Neuronal stem cell (in vitro differentiated cells): Measurements from ENCODE around the gene TEX48.

Experiments used
- DNase-seq: peaks from one replicate; pipeline ENCODE4 v3.0.0-alpha.2; 2013; ENCODE audit warnings: low spot score
- H2AFZ ChIP-seq: one replicate; pipeline ENCODE4 v1.6.1; 2013; ENCODE audit warnings: mild to moderate bottlenecking, low read length, inconsistent platforms
- H2AK5ac ChIP-seq: 2 replicates; pipeline ENCODE4 v1.6.1; 2013; ENCODE audit warnings: low read depth, mild to moderate bottlenecking, inconsistent platforms, low read length, moderate library complexity, mixed read lengths
- H2BK120ac ChIP-seq: 2 replicates; pipeline ENCODE4 v1.6.1; 2013; ENCODE audit warnings: low read depth, mild to moderate bottlenecking, inconsistent platforms, low read length, moderate library complexity, mixed read lengths
- H2BK12ac ChIP-seq: one replicate; pipeline ENCODE4 v1.6.1; 2013; ENCODE audit warnings: low read length, inconsistent platforms
- H2BK15ac ChIP-seq: 2 replicates; pipeline ENCODE4 v1.6.1; 2013; ENCODE audit warnings: mild to moderate bottlenecking, low read length, inconsistent platforms, mixed read lengths
- H2BK5ac ChIP-seq: one replicate; pipeline ENCODE4 v1.6.1; 2013; ENCODE audit warnings: inconsistent platforms, mild to moderate bottlenecking, low read length, moderate library complexity
- H3K14ac ChIP-seq: one replicate; pipeline ENCODE4 v1.6.1; 2013; ENCODE audit warnings: low read length, inconsistent platforms
- H3K18ac ChIP-seq: 2 replicates; pipeline ENCODE4 v1.6.1; 2013; ENCODE audit warnings: low read length, inconsistent platforms
- H3K23ac ChIP-seq: 2 replicates; pipeline ENCODE4 v1.6.1; 2013; ENCODE audit warnings: low read depth, mild to moderate bottlenecking, mixed read lengths, low read length, inconsistent platforms; ENCODE audit not compliant: poor library complexity
- H3K27ac ChIP-seq: replicated peaks from 3 replicates; pipeline ENCODE4 v1.5.1; 2013; ENCODE audit warnings: low read length, inconsistent platforms
- H3K27me3 ChIP-seq, 3 experiments: 2 replicates each; pipeline ENCODE4 v1.6.1; 2013; ENCODE audit warnings: low read length in 3 of 3, mild to moderate bottlenecking in 2 of 3, inconsistent platforms in 1 of 3, low read depth in 1 of 3, mixed read lengths in 1 of 3, moderate library complexity in 1 of 3; ENCODE audit not compliant: control insufficient read depth in 3 of 3, insufficient read depth in 3 of 3
- H3K36me3 ChIP-seq, 2 donors: replicated peaks in 1 of 2; 2 replicates each; pipeline ENCODE4 v1.6.1; 2013; ENCODE audit warnings: low read length in 2 of 2; ENCODE audit not compliant: control insufficient read depth in 2 of 2, insufficient read depth in 2 of 2
- H3K4ac ChIP-seq: 2 replicates; pipeline ENCODE4 v1.6.1; 2013; ENCODE audit warnings: inconsistent platforms, mild to moderate bottlenecking, low read length, moderate library complexity
- H3K4me1 ChIP-seq, 2 donors: 1 replicate in 1 of 2; 2 replicates in 1 of 2; pipeline ENCODE4 v1.6.1; 2013; ENCODE audit warnings: low read length in 2 of 2, low read depth in 1 of 2; ENCODE audit not compliant: control insufficient read depth in 2 of 2, insufficient read depth in 1 of 2
- H3K4me2 ChIP-seq: one replicate; pipeline ENCODE4 v1.6.1; 2013; ENCODE audit warnings: mild to moderate bottlenecking, low read length, inconsistent platforms; ENCODE audit not compliant: insufficient read depth, poor library complexity, severe bottlenecking
- H3K4me3 ChIP-seq, 2 donors: 2 replicates each; pipeline ENCODE4 v1.5.1; 2013; ENCODE audit warnings: low read length in 2 of 2, mild to moderate bottlenecking in 2 of 2, inconsistent platforms in 1 of 2, moderate library complexity in 1 of 2
- H3K79me1 ChIP-seq: one replicate; pipeline ENCODE4 v1.6.1; 2013; ENCODE audit warnings: low read depth, mild to moderate bottlenecking, inconsistent platforms, low read length, moderate library complexity
- H3K9ac ChIP-seq: one replicate; pipeline ENCODE4 v1.6.1; 2013; ENCODE audit warnings: mild to moderate bottlenecking, low read depth, low read length, inconsistent platforms; ENCODE audit not compliant: poor library complexity
- H3K9me3 ChIP-seq, 2 donors: replicated peaks in 1 of 2; 2 replicates each; pipeline versions ENCODE3 to v1.6.1; 2013; ENCODE audit warnings: low read length in 2 of 2, mild to moderate bottlenecking in 2 of 2, inconsistent platforms in 1 of 2, low read depth in 1 of 2, mixed read lengths in 1 of 2, moderate library complexity in 1 of 2; ENCODE audit not compliant: control insufficient read depth in 2 of 2, insufficient read depth in 1 of 2
- H4K8ac ChIP-seq: one replicate; pipeline ENCODE4 v1.6.1; 2013; ENCODE audit warnings: low read depth, mild to moderate bottlenecking, inconsistent platforms, low read length, moderate library complexity
- H4K91ac ChIP-seq: one replicate; pipeline ENCODE4 v1.6.1; 2013; ENCODE audit warnings: low read length, low read depth, mild to moderate bottlenecking, inconsistent platforms; ENCODE audit not compliant: poor library complexity
- WGBS, 2 donors: extraction: QIAGEN DNeasy Blood & Tissue Kit; methylation state at CpG; one replicate each; pipeline ENCODE4 v1.1.7; 2013; ENCODE audit warnings: missing lambda C conversion rate in 2 of 2, mixed read lengths in 1 of 2; ENCODE audit not compliant: insufficient read length in 2 of 2, insufficient replicate concordance in 1 of 2; ENCODE audit errors: extremely low coverage in 2 of 2; 5-methylcytosine and 5-hydroxymethylcytosine counted together

The TEX48 gene

DNA sequence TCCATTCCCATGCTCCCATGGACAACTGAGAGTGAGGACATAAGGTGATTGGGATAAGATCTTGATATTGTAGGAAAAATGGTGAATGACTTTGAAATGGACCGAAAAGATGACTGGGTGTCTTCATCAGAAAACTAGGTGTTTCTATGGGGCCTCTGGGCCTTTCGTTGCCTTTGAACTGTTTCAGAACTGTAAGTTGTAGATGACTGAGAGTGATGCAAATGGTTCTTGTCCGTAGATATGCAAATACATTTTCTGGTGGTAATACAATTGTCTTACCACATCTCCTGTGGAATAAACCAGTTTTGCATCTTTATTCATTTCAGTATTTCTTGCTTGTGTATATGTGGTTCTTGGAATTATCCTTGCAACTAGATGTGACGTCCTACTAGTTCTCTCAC lies 16.0 kb upstream of the TEX48 start:
- Histone ChIP-seq H3K9me3 (no peaks in the 10 kb centered on the region), H4K91ac (no peak overlapping the region), H3K79me1 (no peaks in the 10 kb centered on the region), H3K36me3 (no peaks in the 10 kb centered on the region), H2AFZ (no peak overlapping the region), H3K9ac (no peak overlapping the region), H4K8ac (no peak overlapping the region), H2BK12ac (no peak overlapping the region), H2BK120ac (no peak overlapping the region), H3K14ac (no peak overlapping the region), H3K18ac (no peak overlapping the region), H3K4me3 (no peak overlapping the region), H2BK15ac (no peak overlapping the region), H3K4me1 (no peaks in the 10 kb centered on the region), H2BK5ac (no peak overlapping the region), H3K4ac (no peak overlapping the region), H3K27me3 (no peaks in the 10 kb centered on the region), H3K23ac (no peak overlapping the region), H3K4me2 (no peak overlapping the region), H3K27ac (no peak overlapping the region), H2AK5ac (no peak overlapping the region)
- DNase-seq, result no peak
- WGBS, 2 donors, result no CpG with 5 or more reads among the region's 4 CpGs

DNA sequence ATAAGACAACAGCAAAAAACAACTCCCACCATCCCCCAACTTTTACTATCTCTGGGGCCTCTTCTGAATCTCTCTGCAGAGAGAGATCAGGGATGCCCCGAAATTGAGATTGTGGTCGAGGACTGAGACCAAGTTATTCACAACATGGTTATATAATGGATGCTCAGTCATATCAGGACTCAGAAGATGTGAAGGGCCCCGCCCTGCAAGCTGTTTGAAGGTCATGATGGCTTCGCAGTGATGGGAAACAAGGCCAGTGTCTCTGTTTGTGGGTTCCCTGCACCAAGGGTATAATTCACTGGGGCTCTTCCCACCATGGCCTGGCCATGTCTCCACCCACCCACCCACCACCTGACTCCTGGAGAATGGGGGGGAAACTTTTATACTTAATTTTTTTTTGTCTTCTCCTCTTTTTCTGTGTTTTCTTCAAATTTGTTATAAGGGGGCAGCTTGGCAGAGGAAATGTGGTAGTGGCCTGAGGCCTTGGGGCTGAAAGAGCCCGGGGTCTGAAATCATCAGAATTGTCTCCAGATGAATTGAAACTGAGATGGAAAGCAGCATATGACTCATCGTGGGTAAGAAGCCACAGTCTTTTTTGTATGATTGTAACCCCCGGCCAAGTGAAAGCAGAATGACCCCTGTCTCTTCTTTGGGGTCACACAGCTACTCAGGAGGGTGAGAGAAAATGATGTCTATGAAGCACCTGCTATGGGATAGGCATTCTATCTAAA lies 15.0 kb upstream of the TEX48 start:
- Histone ChIP-seq H3K14ac (no peak overlapping the region), H2BK5ac (no peak overlapping the region), H3K4ac (no peak overlapping the region), H3K27ac (no peak overlapping the region), H3K27me3 (no peaks in the 10 kb centered on the region), H2AFZ (no peak overlapping the region), H3K18ac (no peak overlapping the region), H2BK120ac (no peak overlapping the region), H3K79me1 (no peaks in the 10 kb centered on the region), H3K4me1 (no peaks in the 10 kb centered on the region), H2BK15ac (no peak overlapping the region), H4K8ac (no peak overlapping the region), H3K9me3 (no peaks in the 10 kb centered on the region), H3K4me2 (no peak overlapping the region), H4K91ac (no peak overlapping the region), H3K9ac (no peak overlapping the region), H3K4me3 (no peak overlapping the region), H3K36me3 (no peaks in the 10 kb centered on the region), H2AK5ac (no peak overlapping the region), H2BK12ac (no peak overlapping the region), H3K23ac (no peak overlapping the region)
- no CpG with 5 or more reads among the region's 7 CpGs for WGBS, 2 donors
- no peak for DNase-seq

DNA sequence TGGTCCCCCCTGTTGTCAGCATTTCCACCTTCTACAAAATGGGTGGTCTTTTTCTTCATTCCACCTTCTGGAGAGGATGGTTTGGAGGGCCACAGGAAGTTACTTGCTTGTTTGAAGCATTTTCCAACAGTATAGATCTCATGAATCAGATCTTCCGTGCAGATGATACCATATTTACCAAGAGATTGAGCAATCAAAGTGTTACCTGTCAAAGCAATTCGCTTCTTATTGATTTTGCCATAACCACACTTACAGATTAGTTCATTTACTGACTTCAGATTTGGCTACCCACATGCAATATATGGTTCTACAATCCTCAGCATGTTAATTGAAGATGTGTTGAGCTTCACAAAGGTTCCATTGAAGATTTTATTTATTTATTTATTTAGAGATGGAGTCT lies 14.0 kb upstream of the TEX48 start:
- H4K91ac ChIP-seq, result no peak overlapping the region
- H3K4me3 ChIP-seq, result no peak overlapping the region
- H3K18ac ChIP-seq, result no peak overlapping the region
- no peak overlapping the region for H2BK15ac ChIP-seq
- H2AK5ac ChIP-seq, result no peak overlapping the region
- H3K4me1 ChIP-seq, result no peaks in the 10 kb centered on the region
- no peaks in the 10 kb centered on the region for H3K27me3 ChIP-seq
- no peak overlapping the region for H3K23ac ChIP-seq
- H2BK12ac ChIP-seq, result no peak overlapping the region
- WGBS, 2 donors, result no CpG with 5 or more reads among the region's 2 CpGs
- DNase-seq, result no peak
- H3K14ac ChIP-seq, result no peak overlapping the region
- no peaks in the 10 kb centered on the region for H3K9me3 ChIP-seq
- no peaks in the 10 kb centered on the region for H3K79me1 ChIP-seq
- H2BK120ac ChIP-seq, result no peak overlapping the region
- no peak overlapping the region for H3K4ac ChIP-seq
- H3K36me3 ChIP-seq, result no peaks in the 10 kb centered on the region
- H3K27ac ChIP-seq, result no peak overlapping the region
- no peak overlapping the region for H2BK5ac ChIP-seq
- no peak overlapping the region for H2AFZ ChIP-seq
- H3K4me2 ChIP-seq, result no peak overlapping the region
- H3K9ac ChIP-seq, result no peak overlapping the region
- no peak overlapping the region for H4K8ac ChIP-seq

DNA sequence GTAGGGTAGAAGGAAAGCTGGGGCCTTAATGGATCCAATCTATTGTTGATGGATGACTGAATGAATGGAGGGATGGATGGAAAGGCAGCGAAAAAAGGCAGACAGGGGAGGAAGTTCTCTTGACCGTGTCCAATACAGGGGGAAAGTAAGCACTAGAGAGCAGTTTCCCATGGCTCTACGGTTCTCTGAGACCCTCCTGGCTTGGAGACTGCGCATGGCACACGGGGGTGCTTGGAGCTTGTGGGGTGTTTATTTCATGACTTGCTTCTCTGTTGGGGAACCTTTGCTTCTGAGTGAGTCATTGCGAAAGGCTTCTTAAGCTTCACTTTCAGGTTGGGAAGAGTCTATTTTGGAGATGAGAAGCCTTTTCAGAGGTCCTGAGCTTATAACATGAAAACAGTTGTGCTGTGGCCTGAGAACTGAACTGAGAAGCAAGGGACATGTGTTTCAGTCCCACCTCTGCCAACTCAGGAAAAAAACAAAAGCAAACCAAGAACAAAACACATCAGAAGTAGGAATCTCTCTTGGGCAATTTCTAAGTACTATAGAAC lies 12.8 kb upstream of the TEX48 start:
- Histone ChIP-seq H3K27me3 (peaks cover 0 to 3% (median 0%) of the 10 kb centered on the region in 3 experiments), H3K79me1 (no peaks in the 10 kb centered on the region), H3K27ac (no peak overlapping the region), H3K4me3 (no peak overlapping the region), H3K9me3 (no peaks in the 10 kb centered on the region), H2AK5ac (no peak overlapping the region), H4K91ac (no peak overlapping the region), H3K18ac (no peak overlapping the region), H3K36me3 (no peaks in the 10 kb centered on the region), H3K9ac (no peak overlapping the region), H2BK15ac (no peak overlapping the region), H3K4ac (no peak overlapping the region), H3K23ac (no peak overlapping the region), H2BK12ac (no peak overlapping the region), H3K4me2 (no peak overlapping the region), H2AFZ (no peak overlapping the region), H2BK5ac (no peak overlapping the region), H2BK120ac (no peak overlapping the region), H3K14ac (no peak overlapping the region), H3K4me1 (peaks cover 0 to 2% of the 10 kb centered on the region in 2 donors), H4K8ac (no peak overlapping the region)
- no peak for DNase-seq
- WGBS, 2 donors, result no CpG with 5 or more reads among the region's 6 CpGs
